ENCODE data around the gene SNTG2. TPM values are rescaled to one million over a fixed set of nuclear protein-coding genes. Genes with fewer than 3 reads are reported as not detected.
"Not testable (repeated sequence)": the region's sequence is repeated elsewhere in the genome, so short reads cannot be mapped to it uniquely, and the experiment has no call there.

SNTG2 gene
- total and polyA plus RNA-seq, 2 donors (not counting 1 experiment from before 2014, with no cell fraction given) = 0.06 TPM; not detected in 1

DNA sequence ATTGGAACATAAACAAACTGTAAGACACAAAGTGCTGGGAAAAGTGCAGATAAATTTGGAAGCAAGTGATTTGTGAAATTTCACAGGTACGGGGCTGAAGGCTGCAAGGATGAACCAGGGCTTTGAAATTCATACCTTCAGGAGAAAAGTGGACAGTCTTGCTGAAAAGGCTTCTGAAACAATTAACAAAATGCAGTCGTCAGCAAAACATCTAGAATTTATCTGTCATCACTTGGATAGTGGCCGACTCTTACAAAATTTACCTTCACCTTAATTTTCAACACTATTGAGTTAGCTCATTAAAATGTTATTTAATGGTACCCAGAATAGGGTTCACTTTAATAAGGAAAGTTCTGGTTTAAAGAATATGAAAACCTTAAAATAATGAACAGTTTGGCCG is 138.3 kb downstream of the SNTG2 start:
- Histone ChIP-seq H4K20me1 (ENCODE audit: control insufficient read depth, extremely low read depth, insufficient read depth, low read length) (no peaks in the 10 kb centered on the region), H3K9ac (ENCODE audit: insufficient read depth, low read length) (no peak overlapping the region), H3K36me3 (ENCODE audit: control insufficient read depth, insufficient read depth, low read length) (no peaks in the 10 kb centered on the region), H3K27ac (ENCODE audit: insufficient read depth, low read length) (no peak overlapping the region), H3K4me2 (ENCODE audit: extremely low read depth, insufficient read depth, low read length) (no peak overlapping the region), H3K9me3 (ENCODE audit: control insufficient read depth, insufficient read depth, low read depth, low read length) (no peaks in the 10 kb centered on the region), H3K79me2 (ENCODE audit: control insufficient read depth, insufficient read depth, low read length) (no peaks in the 10 kb centered on the region), H2AFZ (ENCODE audit: low read length) (no peak overlapping the region), H3K4me3 (replicated peaks in 1 of 4; ENCODE audit: control extremely low read depth in 1 of 4, insufficient read depth in 1 of 4, low read depth in 3 of 4, low read length in 4 of 4) (no peak overlapping the region), H3K27me3 (ENCODE audit: control insufficient read depth, insufficient read depth, low read length) (no peaks in the 10 kb centered on the region), H3K4me1 (ENCODE audit: control insufficient read depth, extremely low read depth, insufficient read depth, low read length) (no peaks in the 10 kb centered on the region)
- TF ChIP-seq, protein P1, sequence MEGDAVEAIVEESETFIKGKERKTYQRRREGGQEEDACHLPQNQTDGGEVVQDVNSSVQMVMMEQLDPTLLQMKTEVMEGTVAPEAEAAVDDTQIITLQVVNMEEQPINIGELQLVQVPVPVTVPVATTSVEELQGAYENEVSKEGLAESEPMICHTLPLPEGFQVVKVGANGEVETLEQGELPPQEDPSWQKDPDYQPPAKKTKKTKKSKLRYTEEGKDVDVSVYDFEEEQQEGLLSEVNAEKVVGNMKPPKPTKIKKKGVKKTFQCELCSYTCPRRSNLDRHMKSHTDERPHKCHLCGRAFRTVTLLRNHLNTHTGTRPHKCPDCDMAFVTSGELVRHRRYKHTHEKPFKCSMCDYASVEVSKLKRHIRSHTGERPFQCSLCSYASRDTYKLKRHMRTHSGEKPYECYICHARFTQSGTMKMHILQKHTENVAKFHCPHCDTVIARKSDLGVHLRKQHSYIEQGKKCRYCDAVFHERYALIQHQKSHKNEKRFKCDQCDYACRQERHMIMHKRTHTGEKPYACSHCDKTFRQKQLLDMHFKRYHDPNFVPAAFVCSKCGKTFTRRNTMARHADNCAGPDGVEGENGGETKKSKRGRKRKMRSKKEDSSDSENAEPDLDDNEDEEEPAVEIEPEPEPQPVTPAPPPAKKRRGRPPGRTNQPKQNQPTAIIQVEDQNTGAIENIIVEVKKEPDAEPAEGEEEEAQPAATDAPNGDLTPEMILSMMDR (conservative IDR thresholded peaks at IDR 0.05 in 1 of 2, IDR thresholded peaks at IDR 0.05 in 1 of 2; ENCODE audit: low read depth in 1 of 2, low read length in 2 of 2) = no peak
- no peak for TF ChIP-seq EZH2 (IDR thresholded peaks at IDR 0.05; ENCODE audit: low read length, missing control alignments)
- no peak for DNase-seq (ENCODE audit: low read depth in 2 of 2)

DNA sequence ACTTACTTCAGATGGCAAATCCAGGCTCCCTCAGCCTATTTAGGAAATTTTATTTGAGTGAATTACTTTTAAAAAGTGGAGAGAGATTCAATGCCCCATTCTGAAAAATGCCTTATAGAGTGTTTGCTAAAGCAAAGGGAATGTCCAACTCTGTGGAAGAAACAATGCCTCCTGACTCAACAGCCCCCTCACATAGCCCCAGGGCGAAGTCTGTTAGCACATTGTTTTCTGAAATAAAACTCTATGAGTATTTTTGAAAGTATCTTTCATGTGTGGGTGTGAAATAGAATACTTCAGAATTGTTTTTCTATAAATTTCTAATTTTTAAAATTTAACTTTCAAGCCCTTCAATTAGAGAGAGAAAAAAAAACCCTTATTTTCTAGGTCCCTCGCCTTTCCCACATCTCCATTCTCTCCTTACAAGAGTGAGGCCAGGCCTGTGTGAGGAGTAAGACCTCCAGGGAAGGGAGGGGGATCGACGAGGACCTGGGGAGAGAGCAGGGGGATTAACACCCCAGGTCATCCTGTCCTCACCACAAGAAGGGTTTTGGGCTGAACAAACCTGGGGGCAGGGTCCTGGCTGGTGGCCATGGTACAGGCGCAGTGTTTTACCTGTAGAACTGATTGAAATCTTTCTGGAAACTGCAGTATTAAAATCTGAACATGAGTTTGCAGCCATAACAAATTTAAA is 141.4 kb downstream of the SNTG2 start:
- no peak for DNase-seq (ENCODE audit: low read depth in 2 of 2)
- Histone ChIP-seq H3K9me3 (ENCODE audit: control insufficient read depth, insufficient read depth, low read depth, low read length) (no peaks in the 10 kb centered on the region), H2AFZ (ENCODE audit: low read length) (no peak overlapping the region), H3K9ac (ENCODE audit: insufficient read depth, low read length) (no peak overlapping the region), H4K20me1 (ENCODE audit: control insufficient read depth, extremely low read depth, insufficient read depth, low read length) (no peaks in the 10 kb centered on the region), H3K4me1 (ENCODE audit: control insufficient read depth, extremely low read depth, insufficient read depth, low read length) (no peaks in the 10 kb centered on the region), H3K4me3 (replicated peaks in 1 of 4; ENCODE audit: control extremely low read depth in 1 of 4, insufficient read depth in 1 of 4, low read depth in 3 of 4, low read length in 4 of 4) (no peak overlapping the region), H3K36me3 (ENCODE audit: control insufficient read depth, insufficient read depth, low read length) (no peaks in the 10 kb centered on the region), H3K4me2 (ENCODE audit: extremely low read depth, insufficient read depth, low read length) (no peak overlapping the region), H3K79me2 (ENCODE audit: control insufficient read depth, insufficient read depth, low read length) (no peaks in the 10 kb centered on the region), H3K27me3 (ENCODE audit: control insufficient read depth, insufficient read depth, low read length) (no peaks in the 10 kb centered on the region), H3K27ac (ENCODE audit: insufficient read depth, low read length) (no peak overlapping the region)
- no peak for TF ChIP-seq EZH2 (IDR thresholded peaks at IDR 0.05; ENCODE audit: low read length, missing control alignments)
- TF ChIP-seq, protein P1 (conservative IDR thresholded peaks at IDR 0.05 in 1 of 2, IDR thresholded peaks at IDR 0.05 in 1 of 2; ENCODE audit: low read depth in 1 of 2, low read length in 2 of 2) = no peak

- not testable (repeated sequence) for DNase-seq (ENCODE audit: low read depth in 2 of 2); H4K20me1 ChIP-seq (ENCODE audit: control insufficient read depth, extremely low read depth, insufficient read depth, low read length); H3K27ac ChIP-seq (ENCODE audit: insufficient read depth, low read length); H3K27me3 ChIP-seq (ENCODE audit: control insufficient read depth, insufficient read depth, low read length); H3K9ac ChIP-seq (ENCODE audit: insufficient read depth, low read length); H3K4me2 ChIP-seq (ENCODE audit: extremely low read depth, insufficient read depth, low read length); H3K4me1 ChIP-seq (ENCODE audit: control insufficient read depth, extremely low read depth, insufficient read depth, low read length); H2AFZ ChIP-seq (ENCODE audit: low read length); H3K79me2 ChIP-seq (ENCODE audit: control insufficient read depth, insufficient read depth, low read length); H3K9me3 ChIP-seq (ENCODE audit: control insufficient read depth, insufficient read depth, low read depth, low read length); H3K36me3 ChIP-seq (ENCODE audit: control insufficient read depth, insufficient read depth, low read length); H3K4me3 ChIP-seq (replicated peaks in 1 of 4; ENCODE audit: control extremely low read depth in 1 of 4, insufficient read depth in 1 of 4, low read depth in 3 of 4, low read length in 4 of 4)
Observed at GRCh38 chr2:1093668-1094067, 143.0 kb downstream of the SNTG2 start.
